Measurements from ENCODE around the gene DMRTA2.

DMRTA2 gene

DNA sequence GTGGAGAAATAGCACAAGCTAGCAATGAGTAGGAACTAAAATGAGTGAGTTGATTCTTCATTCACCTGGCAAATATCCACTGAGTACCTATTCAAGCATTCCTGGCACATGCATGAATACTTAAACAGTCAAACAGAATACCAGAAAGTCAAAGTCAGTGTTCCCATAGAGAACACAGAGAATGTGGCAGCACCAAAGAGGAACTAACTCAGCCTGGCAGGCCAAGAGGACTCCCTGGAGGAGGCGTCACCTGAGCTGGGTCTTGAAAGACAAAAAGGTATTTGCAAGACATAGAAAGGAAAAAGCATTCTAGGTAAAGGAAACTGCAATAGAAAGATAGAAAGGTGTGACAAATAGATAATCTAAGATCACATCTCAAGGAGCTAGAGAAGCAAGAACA lies 49.7 kb downstream of the DMRTA2 start:
- DNase-seq: no peak

DNA sequence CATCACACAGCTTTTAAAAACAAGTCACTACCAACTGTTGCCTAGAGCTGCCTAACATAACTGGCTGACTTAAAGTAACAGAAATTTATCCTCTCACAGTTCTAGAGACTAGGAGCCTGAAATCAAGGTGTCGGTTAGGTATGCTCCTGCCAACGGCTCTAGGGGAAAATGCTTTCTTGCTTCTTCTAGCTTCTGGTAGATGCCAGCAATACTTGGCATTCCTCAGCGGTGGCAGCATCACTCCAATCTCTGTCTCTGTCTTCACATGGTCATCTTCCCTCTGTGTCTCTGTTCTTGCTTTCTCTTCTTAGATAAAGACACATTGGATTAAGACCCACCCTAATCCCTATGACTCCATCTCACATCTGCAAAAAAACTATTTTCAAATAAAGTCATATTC lies 51.5 kb downstream of the DMRTA2 start:
- DNase-seq: no peak

DNA sequence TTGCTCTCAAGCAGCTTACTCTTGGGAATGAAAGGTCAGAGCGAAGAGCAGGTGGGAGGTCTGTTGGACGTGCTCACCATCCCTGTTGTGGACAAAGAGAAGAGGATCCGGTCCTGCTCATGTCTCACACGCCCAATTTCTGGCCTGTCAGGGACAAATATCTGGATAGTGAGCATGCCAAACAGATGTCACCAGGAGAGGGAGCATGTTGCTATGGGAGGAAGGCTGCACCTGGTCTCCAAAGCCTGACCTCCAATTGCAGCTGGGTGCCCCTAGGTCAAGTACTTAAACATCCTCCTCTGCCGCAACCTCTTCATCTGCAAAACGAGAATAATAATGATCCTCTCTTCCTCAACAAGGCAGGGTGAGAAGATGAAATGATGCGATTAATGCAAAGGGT lies 53.4 kb downstream of the DMRTA2 start:
- DNase-seq: no peak

DNA sequence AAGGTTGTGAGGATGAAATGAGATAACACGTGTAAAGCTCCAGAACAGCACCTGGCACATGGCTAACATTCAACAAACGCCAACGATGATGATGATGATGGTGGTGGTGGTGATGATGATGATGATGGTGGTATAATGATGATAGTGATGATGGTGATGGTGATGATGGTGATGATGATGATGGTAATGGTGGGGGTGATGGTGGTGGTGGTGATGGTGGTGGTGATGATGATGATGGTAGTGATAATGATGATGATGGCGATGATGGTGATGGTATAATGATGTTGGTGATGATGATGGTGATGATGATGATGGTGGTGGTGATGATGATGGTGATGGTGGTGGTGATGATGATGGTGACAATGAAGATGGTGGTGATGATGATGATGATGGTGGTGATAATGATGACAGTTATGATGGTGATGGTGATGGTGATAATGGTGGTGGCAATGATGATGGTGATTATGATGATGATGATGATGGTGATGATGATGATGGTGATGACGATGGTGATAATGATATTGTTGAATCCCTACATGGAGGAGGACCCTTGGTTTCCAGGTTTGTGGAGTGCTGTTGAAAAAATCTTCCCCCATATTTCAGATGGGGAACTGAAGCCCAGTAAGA lies 54.1 kb downstream of the DMRTA2 start:
- no peak for DNase-seq

DNA sequence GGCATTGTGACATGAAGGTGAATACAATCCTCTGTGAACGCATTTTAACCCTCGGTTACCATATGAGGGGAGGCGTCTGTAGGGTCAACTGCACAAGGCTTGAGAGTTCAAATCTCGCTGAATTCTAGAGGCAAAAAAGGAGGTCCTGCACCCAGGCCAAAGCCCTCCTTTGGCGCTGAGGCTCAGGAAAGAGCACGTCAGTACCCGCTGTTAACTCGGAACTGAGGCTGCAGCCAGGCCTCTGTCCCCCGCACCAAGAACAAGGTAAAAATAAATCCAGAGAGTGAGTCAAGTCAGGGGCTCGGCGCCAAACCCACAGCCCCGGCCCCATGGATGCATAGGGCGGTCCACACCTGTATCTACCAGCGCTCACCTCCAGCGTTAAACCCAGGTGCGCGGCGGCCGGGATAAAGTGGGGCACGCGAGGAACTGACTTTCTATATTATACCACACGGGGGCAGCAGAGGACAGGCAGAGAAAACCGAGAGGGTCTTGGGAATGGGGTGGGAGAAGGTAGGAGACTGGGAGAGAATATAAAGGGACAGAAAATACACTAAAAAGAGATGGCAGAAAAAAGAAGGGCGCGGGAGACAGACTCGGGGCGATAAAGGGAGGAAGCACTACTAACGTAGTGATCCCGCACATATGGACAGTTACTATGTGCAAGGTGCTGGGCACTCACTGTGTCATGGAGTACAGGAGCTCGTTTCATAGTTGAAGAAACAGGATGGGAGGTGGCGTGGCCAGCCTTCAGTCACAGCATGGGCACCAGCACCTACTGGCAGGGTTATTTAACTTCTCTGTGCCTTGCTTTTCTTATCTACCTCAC lies 54.9 kb downstream of the DMRTA2 start:
- peak in 1 of 2 experiments; percentile 7 for DNase-seq
